Esophagus muscularis mucosa (tissue), 4 donors: Measurements from ENCODE around the gene RAB3IP. TPM values are rescaled to one million over a fixed set of nuclear protein-coding genes. Genes with fewer than 3 reads are reported as not detected.
"Not testable (repeated sequence)": the region's sequence is repeated elsewhere in the genome, so short reads cannot be mapped to it uniquely, and the experiment has no call there.

Experiments
- DNase-seq: peaks from one replicate; pipeline ENCODE4 v3.0.0-alpha.2; 2017; ENCODE audit errors: extremely low spot score
- H3K27ac ChIP-seq, 4 donors: fragments of 200-600 bp; sonication (generic); replicated peaks in 1 of 4; 1 replicate in 3 of 4; 2 replicates in 1 of 4; pipeline ENCODE4 v1.5.1; 2016 to 2019; ENCODE audit warnings: mild to moderate bottlenecking in 1 of 4
- H3K27me3 ChIP-seq, 4 donors: fragments of 200-600 bp; sonication (generic); one replicate each; pipeline versions ENCODE4 v1.5.1 to v1.6.0; 2016 to 2019
- H3K36me3 ChIP-seq, 4 donors: fragments of 200-600 bp; sonication (generic); one replicate each; pipeline ENCODE4 v1.5.1; 2016 to 2019
- H3K4me1 ChIP-seq, 4 donors: fragments of 200-600 bp; sonication (generic); one replicate each; pipeline ENCODE4 v1.5.1; 2016 to 2019
- H3K4me3 ChIP-seq, 4 donors: fragments of 200-600 bp; sonication (generic); 1 replicate in 2 of 4; 2 replicates in 2 of 4; pipeline ENCODE4 v1.5.1; 2016 to 2019; ENCODE audit warnings: mild to moderate bottlenecking in 4 of 4, moderate library complexity in 1 of 4
- H3K9me3 ChIP-seq, 4 donors: fragments of 200-600 bp; sonication (generic); 1 replicate in 3 of 4; 2 replicates in 1 of 4; pipeline ENCODE4 v1.5.1; 2016 to 2019
- CTCF ChIP-seq, 3 experiments: fragments of 200-600 bp in 2 of 3; fragments of 450-650 bp in 1 of 3; sonication (generic) in 2 of 3; IDR thresholded peaks; one replicate each; pipeline ENCODE4 v1.5.1; 2017 to 2019; ENCODE audit warnings: antibody characterized with exemption in 3 of 3, mild to moderate bottlenecking in 2 of 3, moderate library complexity in 1 of 3
- EP300 ChIP-seq: sonication (generic); formaldehyde crosslinking; IDR thresholded peaks from one replicate; pipeline ENCODE4 v1.6.1; 2017; ENCODE audit warnings: antibody characterized with exemption
- POLR2A ChIP-seq: fragments of 450-650 bp; IDR thresholded peaks from one replicate; pipeline ENCODE4 v1.6.1; 2017; ENCODE audit warnings: antibody characterized with exemption, moderate library complexity, mild to moderate bottlenecking, low read depth
- POLR2AphosphoS5 ChIP-seq, 2 donors: sonication (generic); formaldehyde crosslinking; IDR thresholded peaks; one replicate each; pipeline ENCODE4 v1.6.1; 2017; ENCODE audit warnings: antibody characterized with exemption in 2 of 2
- WGBS: methylation state at CpG from one replicate; pipeline ENCODE4 v1.1.5; 2018; 5-methylcytosine and 5-hydroxymethylcytosine counted together
- intact Hi-C: fragments of 100-400 bp; cut with DNase I; formaldehyde crosslinking; loops from one replicate; pipeline ENCODE4 v1.15.1; 2023
- total RNA-seq, 4 donors: library from RNA; depleted of rRNA; stranded (reverse); fragments of >200 nt; gene quantifications; one replicate each; pipeline versions ENCODE4 v1.1.0 to v1.2.1, GENCODE V29; 2016

Gene RAB3IP
- total RNA-seq, 4 donors from 2014 or later: 8.2 to 18.5 (median 11.2) TPM

- H3K36me3 ChIP-seq: peaks cover 0 to 11% (median 5%) of the 10 kb centered on the region in 4 donors
- TF ChIP-seq POLR2AphosphoS5 (IDR thresholded peaks at IDR 0.05): no peak
- DNase-seq: no peak
- no peak overlapping the region for H3K4me3 ChIP-seq
- no peak overlapping the region for H3K27ac ChIP-seq
- intact Hi-C loops: no loop called here
- peaks cover 0 to 31% (median 22%) of the 10 kb centered on the region in 4 donors for H3K9me3 ChIP-seq
- H3K27me3 ChIP-seq: no peaks in the 10 kb centered on the region
- no peaks in the 10 kb centered on the region for H3K4me1 ChIP-seq
- WGBS: 83% methylated on average over 2 of the region's 2 CpGs
These were observed 53.9 kb downstream of the RAB3IP start for GRCh38 chr12:69792533-69792932.

- H3K36me3 ChIP-seq, DNase-seq, H3K4me3 ChIP-seq, intact Hi-C loops, H3K27me3 ChIP-seq, H3K9me3 ChIP-seq, H3K4me1 ChIP-seq, H3K27ac ChIP-seq: not testable (repeated sequence)
- WGBS: 94% methylated on average over 36 of the region's 62 CpGs
These were observed 68.6 kb downstream of the RAB3IP start for GRCh38 chr12:69807101-69807897.

- peaks cover 0 to 6% (median 2%) of the 10 kb centered on the region in 4 donors for H3K9me3 ChIP-seq
- no peak overlapping the region for H3K27ac ChIP-seq
- TF ChIP-seq EP300: no peak
- TF ChIP-seq CTCF (IDR thresholded peaks at IDR 0.05): no peak
- no peak for TF ChIP-seq POLR2A
- TF ChIP-seq POLR2AphosphoS5 (IDR thresholded peaks at IDR 0.05): no peak
- no peak overlapping the region for H3K4me3 ChIP-seq
- no peaks in the 10 kb centered on the region for H3K27me3 ChIP-seq
- 66% methylated on average over 4 of the region's 4 CpGs for WGBS
- intact Hi-C loops: no loop called here
- DNase-seq: no peak
- no peaks in the 10 kb centered on the region for H3K4me1 ChIP-seq
- peaks cover 0 to 17% (median 8%) of the 10 kb centered on the region in 4 donors for H3K36me3 ChIP-seq
These were observed 72.3 kb downstream of the RAB3IP start for GRCh38 chr12:69810870-69811498.

- intact Hi-C loops: no loop called here
- no peaks in the 10 kb centered on the region for H3K4me1 ChIP-seq
- H3K9me3 ChIP-seq: no peaks in the 10 kb centered on the region
- WGBS: 93% methylated on average over 3 of the region's 3 CpGs
- TF ChIP-seq CTCF (IDR thresholded peaks at IDR 0.05) (no peak), EP300 (no peak), POLR2AphosphoS5 (IDR thresholded peaks at IDR 0.05) (no peak), POLR2A (no peak)
- no peak for DNase-seq
- H3K36me3 ChIP-seq: peaks cover 0 to 15% (median 2%) of the 10 kb centered on the region in 4 donors
- H3K27ac ChIP-seq: no peak overlapping the region
- H3K4me3 ChIP-seq: no peak overlapping the region
- no peaks in the 10 kb centered on the region for H3K27me3 ChIP-seq
These were observed 77.4 kb downstream of the RAB3IP start for GRCh38 chr12:69816082-69816481.

GRCh38 chr12:69821032-69821455 lies 82.4 kb downstream of the RAB3IP start:
- WGBS: 59% methylated on average over 6 of the region's 6 CpGs
- TF ChIP-seq CTCF (IDR thresholded peaks at IDR 0.05) (no peak), POLR2A (no peak), POLR2AphosphoS5 (IDR thresholded peaks at IDR 0.05) (no peak)

More at GRCh38 chr12:69821032-69821455, 82.4 kb downstream of the RAB3IP start:
- Histone ChIP-seq H3K27me3 (no peaks in the 10 kb centered on the region), H3K4me3 (no peak overlapping the region), H3K9me3 (no peaks in the 10 kb centered on the region), H3K27ac (no peak overlapping the region), H3K36me3 (peaks cover 0 to 6% (median 2%) of the 10 kb centered on the region in 4 donors), H3K4me1 (peaks cover 0 to 9% (median 3%) of the 10 kb centered on the region in 4 donors)
- intact Hi-C loops: no loop called here
- DNase-seq: no peak
